Psoas muscle (tissue), 8 donors: Measurements from ENCODE around the gene HYDIN. TPM values are rescaled to one million over a fixed set of nuclear protein-coding genes. Genes with fewer than 3 reads are reported as not detected.

ENCODE experiments used
- ATAC-seq, 4 donors: fragments of 200-7000 bp; cut with Tn5 transposase; one replicate each; pipeline ENCODE4 v1.9.1; 2020; ENCODE audit warnings: moderate library complexity in 3 of 4, mild to moderate bottlenecking in 2 of 4
- DNase-seq, 2 donors: peaks; one replicate each; pipeline ENCODE4 v3.0.0-alpha.2; 2020
- H3K27ac ChIP-seq: fragments of 200-600 bp; one replicate; pipeline ENCODE4 v1.8.0; 2022
- H3K27me3 ChIP-seq, 3 donors: fragments of 200-600 bp in 1 of 3; one replicate each; pipeline versions ENCODE4 v1.6.1 to v1.8.0; 2013 to 2022; ENCODE audit warnings: low read length in 2 of 3, mild to moderate bottlenecking in 2 of 3, moderate library complexity in 1 of 3; ENCODE audit not compliant: insufficient read depth in 3 of 3
- H3K36me3 ChIP-seq, 2 donors: fragments of 200-600 bp in 1 of 2; one replicate each; pipeline versions ENCODE4 v1.6.1 to v1.8.0; 2013 to 2022; ENCODE audit warnings: low read depth in 1 of 2, mild to moderate bottlenecking in 1 of 2, moderate library complexity in 1 of 2; ENCODE audit not compliant: insufficient read depth in 1 of 2
- H3K4me1 ChIP-seq: fragments of 200-600 bp; one replicate; pipeline ENCODE4 v1.8.0; 2022
- H3K4me3 ChIP-seq: fragments of 200-600 bp; one replicate; pipeline ENCODE4 v1.8.0; 2022; ENCODE audit warnings: mild to moderate bottlenecking
- H3K9me3 ChIP-seq: fragments of 200-600 bp; one replicate; pipeline ENCODE4 v1.8.0; 2022
- CTCF ChIP-seq: fragments of 200-600 bp; IDR thresholded peaks from one replicate; pipeline ENCODE4 v1.8.0; 2022; ENCODE audit warnings: antibody characterized with exemption
- WGBS, 3 donors: extraction: QIAGEN DNeasy Blood & Tissue Kit; methylation state at CpG; one replicate each; pipeline versions ENCODE4 v1.1.6 to v1.1.7; 2013; 5-methylcytosine and 5-hydroxymethylcytosine counted together
- intact Hi-C, 2 donors: fragments of 100-400 bp; cut with DNase I; formaldehyde crosslinking; loops; one replicate each; pipeline versions ENCODE4 v1.11.0 to v1.14.2; 2022
- polyA plus RNA-seq, 3 donors: library from polyadenylated mRNA; stranded (reverse); fragments of 200-250 nt; gene quantifications; one replicate each; pipeline ENCODE4 v1.2.3, GENCODE V29; 2013
- total RNA-seq, 4 donors: library from RNA; stranded (reverse); fragmentation: NEBNext Ultra II Directional in 2 of 4; extraction: Animal tissue kit (Norgen Biotek cat#: 25700) in 2 of 4; gene quantifications; one replicate each; pipeline versions ENCODE4 v1.2.1 to v1.2.4, GENCODE V29; 2021 to 2023
- donor health status: healthy with polysubstance abuse.
- donor health status: DM: no; HTN: no; CAD: no; lungs with moderate emphysema.
- donor health status: Bipolar disorder and iron deficiency.
- donor health status: healthy.
- donor health status: DM: yes; HTN: yes; CAD: no.
- donor health status: DM: no; HTN: no; CAD: no.
- donor health status: DM: no; HTN: no; CAD: no.
- donor health status: DM: yes; HTN: yes; CAD: no.

The HYDIN gene
- total and polyA plus RNA-seq, 7 donors = 0.16 to 0.85 (median 0.29) TPM; not detected in 3

- Histone ChIP-seq H3K4me1 (peaks cover 48% of the 10 kb centered on the region), H3K9me3 (no peaks in the 10 kb centered on the region), H3K4me3 (no peak overlapping the region), H3K27ac (no peak overlapping the region), H3K36me3 (peaks cover 0 to 15% of the 10 kb centered on the region in 2 donors), H3K27me3 (no peaks in the 10 kb centered on the region)
- DNase-seq (peak in 1 of 2 donors; percentile 39), ATAC-seq (no peak)
- TF ChIP-seq CTCF = no peak
- WGBS, 3 donors = 81 to 92% (median 89%) methylated on average over 8 of the region's 8 CpGs
- intact Hi-C loops = loop anchor here (2.0 to 5.0 kb wide), 5 partner anchors 17 to 242 kb away; no protein-coding TSS in a partner anchor
Observed at GRCh38 chr16:70769761-70770160, 460.8 kb downstream of the HYDIN start.

GRCh38 chr16:70769131-70769530, 461.4 kb downstream of the HYDIN start:
- Histone ChIP-seq H3K36me3 (peaks cover 0 to 13% of the 10 kb centered on the region in 2 donors), H3K4me3 (no peak overlapping the region), H3K4me1 (peaks cover 48% of the 10 kb centered on the region), H3K9me3 (no peaks in the 10 kb centered on the region), H3K27me3 (no peaks in the 10 kb centered on the region), H3K27ac (no peak overlapping the region)
- WGBS, 3 donors = 74 to 87% (median 77%) methylated on average over 8 of the region's 8 CpGs
- DNase-seq (peak in 1 of 2 donors; percentile 29), ATAC-seq (no peak)
- intact Hi-C loops = no loop called here
- no peak for TF ChIP-seq CTCF

GRCh38 chr16:70768203-70768580, 462.3 kb downstream of the HYDIN start:
- WGBS, 3 donors = 50 to 75% (median 50%) methylated on average over 5 of the region's 5 CpGs
- no peaks in the 10 kb centered on the region for H3K27me3 ChIP-seq
- peaks cover 47% of the 10 kb centered on the region for H3K4me1 ChIP-seq
- H3K36me3 ChIP-seq = peaks cover 0 to 9% of the 10 kb centered on the region in 2 donors
- H3K4me3 ChIP-seq = no peak overlapping the region
- H3K9me3 ChIP-seq = no peaks in the 10 kb centered on the region
- TF ChIP-seq CTCF = no peak
- no peak for DNase-seq
- intact Hi-C loops = no loop called here
- ATAC-seq = no peak
- peak overlapping the region; percentile 41 for H3K27ac ChIP-seq

GRCh38 chr16:70767377-70768202, 462.9 kb downstream of the HYDIN start:
- Histone ChIP-seq H3K4me1 (peaks cover 41% of the 10 kb centered on the region), H3K36me3 (peaks cover 0 to 11% of the 10 kb centered on the region in 2 donors), H3K4me3 (no peak overlapping the region), H3K9me3 (no peaks in the 10 kb centered on the region), H3K27me3 (no peaks in the 10 kb centered on the region), H3K27ac (peak overlapping the region; percentile 41)
- intact Hi-C loops = no loop called here
- WGBS, 3 donors = 66 to 70% (median 68%) methylated on average over 4 of the region's 4 CpGs
- DNase-seq (no peak), ATAC-seq (peak in 1 of 4 donors; percentile 17)
- no peak for TF ChIP-seq CTCF
